ENCODE data around the gene CFHR2. TPM values are rescaled to one million over a fixed set of nuclear protein-coding genes. Genes with fewer than 3 reads are reported as not detected.
"Not testable (repeated sequence)": the region's sequence is repeated elsewhere in the genome, so short reads cannot be mapped to it uniquely, and the experiment has no call there.

CFHR2 gene
- total RNA-seq (2014; rRNA removed; shearing (Covaris generic)), result not detected in 2 replicates
- not detected in 2 replicates for polyA plus RNA-seq (2016; fragmentation: Nextera tagmentation; extraction: Ambion mirVana)

- H3K4me2 ChIP-seq (ENCODE audit: unreplicated experiment); DNase-seq; H2AFZ ChIP-seq; H3K27ac ChIP-seq; in situ Hi-C loops (cut with MboI); H3K9me2 ChIP-seq (ENCODE audit: insufficient read depth); H3K4me1 ChIP-seq (ENCODE audit: insufficient read depth); H3K9me3 ChIP-seq (ENCODE audit: low read depth); H3K9ac ChIP-seq; H3K79me2 ChIP-seq (ENCODE audit: insufficient read depth); H3F3A ChIP-seq (ENCODE audit: insufficient read depth); H4K20me1 ChIP-seq (ENCODE audit: insufficient read depth); H3K27me3 ChIP-seq (replicated peaks; ENCODE audit: insufficient read depth); H3K36me3 ChIP-seq (ENCODE audit: low read depth); H3K4me3 ChIP-seq: not testable (repeated sequence)
- WGBS, 2 experiments (ENCODE audit: low coverage in 1 of 2, low lambda C conversion rate in 2 of 2, missing lambda C conversion rate in 2 of 2), result no CpG with 5 or more reads among the region's 1 CpG
These were observed at the start of gene CFHR2 for GRCh38 chr1:196943568-196943967. CFHR2 (plus strand) TSS chr1:196943738; CDS start chr1:196943881, 143 bp downstream.

- peaks cover 22% of the 10 kb centered on the region; the same call in 1 of the 2 replicates for H3K27me3 ChIP-seq (replicated peaks; ENCODE audit: insufficient read depth)
- H3K9me3 ChIP-seq (ENCODE audit: low read depth), result no peaks in the 10 kb centered on the region
- H3K4me2 ChIP-seq (ENCODE audit: unreplicated experiment), result no peak overlapping the region
- no peaks in the 10 kb centered on the region for H4K20me1 ChIP-seq (ENCODE audit: insufficient read depth)
- TF ChIP-seq EZH2 (IDR thresholded peaks at IDR 0.05; ENCODE audit: insufficient read depth, poor library complexity, severe bottlenecking) (no peak), EZH2phosphoT487 (IDR thresholded peaks at IDR 0.05; ENCODE audit: insufficient read depth, low read depth) (no peak)
- no peak overlapping the region for H2AFZ ChIP-seq
- H3K79me2 ChIP-seq (ENCODE audit: insufficient read depth), result no peaks in the 10 kb centered on the region
- in situ Hi-C loops (cut with MboI), result no loop called here
- H3F3A ChIP-seq (ENCODE audit: insufficient read depth), result no peaks in the 10 kb centered on the region
- no peak overlapping the region for H3K27ac ChIP-seq
- H3K9me2 ChIP-seq (ENCODE audit: insufficient read depth), result no peaks in the 10 kb centered on the region
- DNase-seq, result no peak
- no peaks in the 10 kb centered on the region for H3K4me1 ChIP-seq (ENCODE audit: insufficient read depth)
- 6 to 7% methylated on average over 8 of the region's 8 CpGs for WGBS, 2 experiments (ENCODE audit: low coverage in 1 of 2, low lambda C conversion rate in 2 of 2, missing lambda C conversion rate in 2 of 2)
- no peak overlapping the region for H3K9ac ChIP-seq
- H3K4me3 ChIP-seq, result no peak overlapping the region
- H3K36me3 ChIP-seq (ENCODE audit: low read depth), result no peaks in the 10 kb centered on the region
These were observed 47.2 kb upstream of the CFHR2 start for GRCh38 chr1:196896355-196896754.

- Histone ChIP-seq H3K4me2 (ENCODE audit: unreplicated experiment) (peak overlapping the region; percentile 31), H3K4me3 (peak overlapping the region; percentile 44)
- WGBS, 2 experiments (ENCODE audit: low coverage in 1 of 2, low lambda C conversion rate in 2 of 2, missing lambda C conversion rate in 2 of 2), result 20 to 22% methylated on average over 24 to 25 of the region's 26 CpGs
These were observed 46.2 kb upstream of the CFHR2 start for GRCh38 chr1:196897158-196897828.

GRCh38 chr1:196902344-196902743 lies 41.2 kb upstream of the CFHR2 start:
- in situ Hi-C loops (cut with MboI), result no loop called here
- H3K4me3 ChIP-seq, result no peak overlapping the region

More at GRCh38 chr1:196897158-196897828, 46.2 kb upstream of the CFHR2 start:
- Histone ChIP-seq H2AFZ (peak overlapping the region; percentile 65), H3K9me2 (ENCODE audit: insufficient read depth) (no peaks in the 10 kb centered on the region), H3K4me1 (ENCODE audit: insufficient read depth) (no peaks in the 10 kb centered on the region), H3K27ac (no peak overlapping the region), H3K36me3 (ENCODE audit: low read depth) (no peaks in the 10 kb centered on the region), H4K20me1 (ENCODE audit: insufficient read depth) (no peaks in the 10 kb centered on the region), H3K27me3 (replicated peaks; ENCODE audit: insufficient read depth) (peaks cover 17% of the 10 kb centered on the region; the same call in 1 of the 2 replicates), H3F3A (ENCODE audit: insufficient read depth) (no peaks in the 10 kb centered on the region), H3K9ac (no peak overlapping the region), H3K9me3 (ENCODE audit: low read depth) (no peaks in the 10 kb centered on the region), H3K79me2 (ENCODE audit: insufficient read depth) (no peaks in the 10 kb centered on the region)
- TF ChIP-seq EZH2phosphoT487 (IDR thresholded peaks at IDR 0.05; ENCODE audit: insufficient read depth, low read depth), result no peak
- TF ChIP-seq EZH2 (IDR thresholded peaks at IDR 0.05; ENCODE audit: insufficient read depth, poor library complexity, severe bottlenecking), result no peak
- peak; percentile 17 for DNase-seq
- in situ Hi-C loops (cut with MboI), result no loop called here

More at GRCh38 chr1:196902344-196902743, 41.2 kb upstream of the CFHR2 start:
- H3K9ac ChIP-seq, result no peak overlapping the region
- no peak for DNase-seq
- H3K9me2 ChIP-seq (ENCODE audit: insufficient read depth), result no peaks in the 10 kb centered on the region
- H3K4me2 ChIP-seq (ENCODE audit: unreplicated experiment), result no peak overlapping the region
- WGBS, 2 experiments (ENCODE audit: low coverage in 1 of 2, low lambda C conversion rate in 2 of 2, missing lambda C conversion rate in 2 of 2), result 29 to 33% methylated on average over 2 of the region's 2 CpGs
- H3K9me3 ChIP-seq (ENCODE audit: low read depth), result no peaks in the 10 kb centered on the region
- H3F3A ChIP-seq (ENCODE audit: insufficient read depth), result no peaks in the 10 kb centered on the region
- H3K27ac ChIP-seq, result no peak overlapping the region
- H3K4me1 ChIP-seq (ENCODE audit: insufficient read depth), result no peaks in the 10 kb centered on the region
- no peak overlapping the region for H2AFZ ChIP-seq
- peaks cover 10% of the 10 kb centered on the region; the same call in 1 of the 2 replicates for H3K27me3 ChIP-seq (replicated peaks; ENCODE audit: insufficient read depth)
- no peaks in the 10 kb centered on the region for H4K20me1 ChIP-seq (ENCODE audit: insufficient read depth)
- no peaks in the 10 kb centered on the region for H3K36me3 ChIP-seq (ENCODE audit: low read depth)
- TF ChIP-seq EZH2phosphoT487 (IDR thresholded peaks at IDR 0.05; ENCODE audit: insufficient read depth, low read depth) (no peak), EZH2 (IDR thresholded peaks at IDR 0.05; ENCODE audit: insufficient read depth, poor library complexity, severe bottlenecking) (no peak)
- no peaks in the 10 kb centered on the region for H3K79me2 ChIP-seq (ENCODE audit: insufficient read depth)
